HCT116 (cell line): ENCODE results near the gene ABCB1.

Experiments used
- CBX3 ChIP-seq: IDR thresholded peaks from 2 replicates; pipeline ENCODE4 v1.6.1; 2012; ENCODE audit warnings: low read depth
- EGR1 ChIP-seq: IDR thresholded peaks from 2 replicates; pipeline ENCODE4 v1.6.1; 2012; ENCODE audit warnings: low read depth
- EZH2phosphoT487 ChIP-seq: fragments of 200-600 bp; IDR thresholded peaks from 2 replicates; pipeline ENCODE4 v1.6.1; 2018; ENCODE audit warnings: antibody characterized with exemption, borderline replicate concordance
- JUND ChIP-seq: IDR thresholded peaks from 2 replicates; pipeline ENCODE4 v1.6.1; 2012
- POLR2A ChIP-seq: IDR thresholded peaks from 2 replicates; pipeline ENCODE4 v1.7.0; 2011; ENCODE audit warnings: borderline replicate concordance; ENCODE audit not compliant: insufficient read depth, insufficient read length; ENCODE audit errors: extremely low read depth
- SIN3A ChIP-seq: IDR thresholded peaks from 2 replicates; pipeline ENCODE4 v1.6.1; 2012; ENCODE audit warnings: low read depth
- SP1 ChIP-seq: IDR thresholded peaks from 2 replicates; pipeline ENCODE4 v1.6.1; 2012; ENCODE audit warnings: low read depth
- YY1 ChIP-seq: IDR thresholded peaks from 2 replicates; pipeline ENCODE4 v1.6.1; 2011; ENCODE audit warnings: low read length, low read depth, moderate library complexity, mild to moderate bottlenecking; ENCODE audit not compliant: insufficient replicate concordance; ENCODE audit errors: extremely low read depth
- ZNF274 ChIP-seq: fragments of 200-500 bp; sonication (Bioruptor generic); IDR thresholded peaks from 2 replicates; pipeline ENCODE4 v1.6.1; 2014; ENCODE audit warnings: mild to moderate bottlenecking, low read depth, low read length, inconsistent platforms
- TF ChIP-seq, protein P1 (sequence below), 3 experiments: fragments of 200-600 bp in 1 of 3; sonication (generic) in 1 of 3; IDR thresholded peaks in 2 of 3; conservative IDR thresholded peaks in 1 of 3; 2 replicates each; pipeline ENCODE4 v1.5.1; 2012 to 2017; ENCODE audit warnings: low read depth in 2 of 3, low read length in 2 of 3, antibody characterized with exemption in 1 of 3, borderline replicate concordance in 1 of 3, control low read depth in 1 of 3, mild to moderate bottlenecking in 1 of 3, mixed read lengths in 1 of 3, mixed run types in 1 of 3, moderate library complexity in 1 of 3; ENCODE audit not compliant: insufficient read depth in 1 of 3
- TF ChIP-seq, protein P2 (sequence below): IDR thresholded peaks from 2 replicates; pipeline ENCODE4 v1.6.1; 2012

DNA sequence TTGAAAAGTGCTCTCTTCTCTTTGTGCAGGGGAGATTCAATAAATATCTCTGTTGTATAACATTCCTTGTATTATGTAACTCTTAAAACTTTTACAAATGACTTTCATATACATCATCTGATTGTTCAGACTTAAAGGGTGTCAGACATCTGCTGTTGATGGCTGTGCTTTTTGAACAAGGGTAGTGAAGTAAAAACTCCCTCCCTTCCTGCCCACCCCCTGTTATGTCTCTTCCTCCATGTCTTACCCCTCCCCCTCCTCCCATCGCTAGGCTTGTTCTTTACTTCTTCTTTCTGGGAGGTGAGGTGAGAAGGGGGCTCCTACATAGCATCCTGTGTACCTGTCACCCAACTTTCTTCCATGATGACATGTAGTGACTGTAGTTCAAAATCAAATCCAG, 101.8 kb downstream of the ABCB1 start:
- TF ChIP-seq, protein P1, sequence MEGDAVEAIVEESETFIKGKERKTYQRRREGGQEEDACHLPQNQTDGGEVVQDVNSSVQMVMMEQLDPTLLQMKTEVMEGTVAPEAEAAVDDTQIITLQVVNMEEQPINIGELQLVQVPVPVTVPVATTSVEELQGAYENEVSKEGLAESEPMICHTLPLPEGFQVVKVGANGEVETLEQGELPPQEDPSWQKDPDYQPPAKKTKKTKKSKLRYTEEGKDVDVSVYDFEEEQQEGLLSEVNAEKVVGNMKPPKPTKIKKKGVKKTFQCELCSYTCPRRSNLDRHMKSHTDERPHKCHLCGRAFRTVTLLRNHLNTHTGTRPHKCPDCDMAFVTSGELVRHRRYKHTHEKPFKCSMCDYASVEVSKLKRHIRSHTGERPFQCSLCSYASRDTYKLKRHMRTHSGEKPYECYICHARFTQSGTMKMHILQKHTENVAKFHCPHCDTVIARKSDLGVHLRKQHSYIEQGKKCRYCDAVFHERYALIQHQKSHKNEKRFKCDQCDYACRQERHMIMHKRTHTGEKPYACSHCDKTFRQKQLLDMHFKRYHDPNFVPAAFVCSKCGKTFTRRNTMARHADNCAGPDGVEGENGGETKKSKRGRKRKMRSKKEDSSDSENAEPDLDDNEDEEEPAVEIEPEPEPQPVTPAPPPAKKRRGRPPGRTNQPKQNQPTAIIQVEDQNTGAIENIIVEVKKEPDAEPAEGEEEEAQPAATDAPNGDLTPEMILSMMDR (IDR thresholded peaks at IDR 0.05 in 2 of 3, conservative IDR thresholded peaks at IDR 0.05 in 1 of 3; ENCODE audit: borderline replicate concordance in 1 of 3, insufficient read depth in 1 of 3, low read depth in 2 of 3, low read length in 2 of 3): no peak
- TF ChIP-seq EZH2phosphoT487 (no peak), POLR2A (no peak), JUND (no peak), ZNF274 (no peak), CBX3 (no peak), SIN3A (no peak), EGR1 (no peak), YY1 (no peak), SP1 (no peak)
- TF ChIP-seq, protein P2, sequence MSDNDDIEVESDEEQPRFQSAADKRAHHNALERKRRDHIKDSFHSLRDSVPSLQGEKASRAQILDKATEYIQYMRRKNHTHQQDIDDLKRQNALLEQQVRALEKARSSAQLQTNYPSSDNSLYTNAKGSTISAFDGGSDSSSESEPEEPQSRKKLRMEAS: no peak
